ENCODE measurements around the gene JAG2.

- TF ChIP-seq CTCF (IDR thresholded peaks at IDR 0.05) (no peak), POLR2A (IDR thresholded peaks at IDR 0.05) (no peak)
Measured at GRCh38 chr14:105166571-105167302, 1.8 kb downstream of the JAG2 start.
